Stimulated activated naive CD4-positive, alpha-beta T cell (primary cell): Measurements from ENCODE around the gene BCAR3.

Source experiments
- DNase-seq, 6 experiments: peaks; one replicate each; lab custom pipeline; 2025; lab: John Stamatoyannopoulos, UW

The BCAR3 gene

DNA sequence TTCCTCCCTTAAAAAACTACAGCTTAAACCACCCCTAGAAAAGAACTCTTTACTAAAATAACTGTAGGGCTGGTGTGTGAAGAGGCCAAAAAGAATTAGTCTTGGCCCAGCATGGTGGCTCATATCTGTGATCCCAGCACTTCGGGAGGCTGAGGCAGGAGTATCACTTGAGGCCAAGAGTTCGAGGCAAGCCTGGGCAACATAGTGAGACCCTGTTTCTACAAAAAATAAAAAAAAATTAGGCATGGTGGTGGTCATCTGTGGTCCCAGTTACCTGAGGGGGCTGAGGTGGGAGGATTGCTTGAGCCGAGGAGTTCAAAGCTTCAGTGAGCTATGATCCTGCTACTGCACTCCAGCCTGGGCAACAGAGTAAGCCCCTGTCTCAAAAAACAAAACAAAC lies 44.9 kb downstream of the BCAR3 start:
- DNase-seq, result no peak

DNA sequence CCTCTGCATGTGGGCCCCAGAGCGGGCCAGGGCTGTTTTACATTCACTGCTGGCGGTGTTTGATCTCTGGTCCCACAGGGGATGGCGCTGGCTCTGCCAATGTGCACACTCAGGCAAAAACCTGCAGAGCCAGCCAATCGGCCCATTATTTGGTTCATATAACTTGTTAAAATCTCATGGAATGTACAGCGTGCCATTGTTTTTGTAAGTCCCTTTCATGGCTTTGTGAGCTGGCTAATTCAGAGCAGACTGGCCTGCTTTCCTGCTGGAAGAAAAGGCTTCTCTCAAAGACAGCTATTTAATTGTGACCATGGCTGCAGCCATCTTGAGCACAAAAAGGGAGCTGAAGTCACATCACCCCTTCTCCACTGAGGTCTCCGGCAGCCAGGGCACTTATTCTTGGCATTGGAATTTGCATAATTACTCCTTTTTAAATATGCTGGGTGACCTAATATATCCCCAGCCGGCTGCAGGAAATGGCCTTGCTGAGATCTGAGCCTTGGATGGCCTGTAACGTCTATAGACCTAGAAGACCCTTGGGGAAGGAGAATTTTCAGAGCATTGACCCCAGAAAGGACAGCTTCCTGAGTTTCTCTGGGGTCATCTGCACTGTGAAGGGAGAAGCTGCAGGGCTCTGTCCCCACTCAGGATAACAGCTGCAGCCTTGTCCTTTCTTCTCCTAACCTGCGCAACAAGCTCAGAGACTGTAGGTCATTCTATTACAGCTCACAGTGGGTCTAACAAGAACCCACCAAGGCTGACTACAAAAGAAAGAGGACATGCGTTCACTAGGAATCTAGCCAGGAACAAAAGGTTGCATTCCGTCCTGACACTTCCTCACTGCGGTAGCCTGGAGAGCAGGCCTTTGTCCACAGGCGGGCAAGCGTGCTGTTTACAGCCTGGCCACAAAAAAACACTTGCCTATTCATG lies 45.8 kb downstream of the BCAR3 start:
- DNase-seq, result no peak

DNA sequence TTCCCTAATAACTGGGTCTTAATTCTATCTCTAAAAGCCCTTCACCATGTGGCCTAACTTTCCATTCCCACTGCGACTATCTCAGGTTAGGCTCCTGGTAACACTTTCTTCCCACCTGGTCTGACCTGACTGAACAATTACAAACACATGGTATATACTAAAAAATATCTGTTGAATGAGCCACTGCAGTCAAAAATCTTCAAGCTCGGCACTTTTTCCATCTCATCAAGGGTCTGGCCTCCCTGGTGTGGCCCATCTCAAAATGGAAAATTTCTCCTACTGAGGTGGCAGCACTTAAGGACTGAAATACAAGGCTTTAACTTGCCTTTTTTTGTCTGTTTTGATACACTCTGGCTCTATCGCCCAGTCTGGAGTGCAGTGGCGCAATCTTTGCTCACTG lies 48.3 kb downstream of the BCAR3 start:
- no peak for DNase-seq

DNA sequence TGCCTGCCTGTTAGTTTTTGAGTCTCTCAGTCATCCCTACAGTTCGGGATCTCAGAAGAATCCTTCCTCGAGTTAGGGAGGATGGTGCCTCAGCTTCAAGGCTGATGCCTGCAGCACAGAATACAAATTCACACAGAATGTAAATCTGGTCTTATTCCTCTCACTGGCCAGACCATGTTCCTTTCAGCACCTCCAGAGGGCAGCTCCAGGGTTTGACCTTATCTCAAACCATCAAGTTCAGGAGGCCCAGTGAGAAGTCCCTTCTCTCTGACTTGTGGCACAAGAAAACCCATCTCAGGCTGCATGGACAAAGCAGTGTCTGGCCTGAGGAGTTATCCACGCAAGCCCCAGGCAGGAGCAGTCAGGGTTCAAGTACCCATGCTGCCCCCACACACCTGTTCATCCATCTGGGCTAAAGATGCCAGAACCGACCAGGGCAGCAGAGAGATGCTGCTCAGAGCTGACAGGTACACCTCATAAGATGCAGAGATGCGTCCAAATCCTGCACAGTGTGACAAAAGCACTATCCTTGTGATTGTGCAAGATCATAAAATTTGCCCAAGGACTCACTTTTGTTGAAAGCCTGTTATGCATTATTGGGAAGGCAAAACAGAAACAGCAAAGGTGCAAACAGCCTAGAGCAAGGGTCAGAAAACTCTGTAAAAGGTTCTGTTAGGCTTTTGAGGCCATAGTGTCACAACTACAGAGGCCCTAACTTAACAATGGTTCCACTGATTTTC lies 49.8 kb downstream of the BCAR3 start:
- no peak for DNase-seq

DNA sequence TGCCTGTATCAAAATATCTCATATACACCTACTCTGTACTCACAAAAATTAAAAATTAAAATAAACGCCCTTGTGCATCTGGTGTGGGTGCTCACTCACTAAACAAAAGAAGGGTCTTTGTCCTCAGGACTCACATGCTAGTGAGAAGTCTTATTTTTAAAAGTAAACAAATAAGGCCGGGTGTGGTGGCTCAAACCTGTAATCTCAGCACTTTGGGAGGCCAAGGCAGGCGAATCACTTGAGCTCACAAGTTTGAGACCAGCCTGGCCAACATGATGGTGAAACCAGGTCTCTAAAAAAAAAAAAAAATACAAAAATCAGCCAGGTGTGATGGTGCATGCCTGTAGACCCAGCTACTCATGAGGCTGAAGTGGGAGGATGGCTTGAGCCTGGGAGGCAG lies 51.5 kb downstream of the BCAR3 start:
- no peak for DNase-seq

DNA sequence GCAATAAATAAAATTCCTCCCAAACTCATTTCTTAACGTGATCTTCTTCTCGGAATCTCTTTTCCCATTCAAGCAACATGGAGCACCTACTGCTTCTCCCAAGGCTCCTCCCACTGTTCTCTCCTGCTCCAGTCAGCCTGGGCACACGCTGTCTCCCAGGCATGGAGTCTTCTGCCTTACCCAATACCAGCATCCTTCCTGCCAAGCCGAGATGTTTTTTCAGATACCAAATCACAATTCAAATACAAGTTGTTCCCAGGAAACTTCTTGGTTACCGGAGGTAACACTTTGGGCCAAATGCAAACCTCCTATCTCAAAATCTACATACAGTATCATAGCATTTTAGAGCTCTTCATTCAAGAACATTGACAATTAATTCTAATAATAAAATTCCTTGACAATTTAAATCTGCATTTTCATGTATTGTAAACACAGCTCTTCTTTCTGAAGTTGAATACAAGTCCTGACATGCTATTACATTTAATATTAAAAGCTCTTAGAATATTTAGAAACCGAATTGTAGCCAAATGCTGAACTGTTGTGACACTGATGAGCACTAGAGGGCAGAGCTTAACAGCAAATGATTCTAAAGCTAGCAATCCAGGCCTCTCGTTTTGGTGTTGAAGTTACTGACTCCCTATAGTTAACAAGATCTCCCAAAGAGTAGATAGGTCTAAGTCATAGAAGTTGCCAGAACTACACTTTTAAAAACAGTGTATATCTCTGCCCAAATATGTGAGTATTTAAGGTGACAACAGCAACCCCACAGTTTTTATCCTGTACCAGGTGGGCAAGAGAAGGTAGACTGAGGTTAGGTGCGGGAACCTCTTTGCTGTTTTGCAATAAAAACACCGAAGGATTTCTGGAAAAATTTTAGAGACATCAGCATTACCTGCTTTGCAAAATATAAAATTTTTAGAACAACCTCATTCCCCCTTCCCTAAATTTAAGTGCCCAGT lies 52.3 kb downstream of the BCAR3 start:
- peak in 4 of 6 experiments; percentile 33 to 67 (median 48) for DNase-seq

DNA sequence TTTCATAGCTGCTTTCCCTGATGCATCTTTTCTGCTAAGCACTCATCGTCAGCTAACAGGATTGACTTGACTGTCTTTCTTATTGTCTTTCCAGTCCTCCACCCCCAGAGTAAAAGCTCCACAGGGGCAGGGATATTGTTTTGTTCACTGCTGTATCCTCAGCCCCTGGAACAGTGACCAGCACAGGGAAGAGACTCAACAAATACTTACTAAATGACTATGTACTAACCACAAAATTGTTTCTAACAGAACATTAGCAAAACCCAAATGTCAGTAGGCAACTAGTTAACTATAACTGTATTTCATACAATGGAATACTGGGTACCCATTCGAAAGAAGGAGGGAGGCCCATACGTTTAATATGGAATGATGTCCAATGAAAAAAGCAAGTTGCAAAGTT lies 53.0 kb downstream of the BCAR3 start:
- DNase-seq, result no peak

DNA sequence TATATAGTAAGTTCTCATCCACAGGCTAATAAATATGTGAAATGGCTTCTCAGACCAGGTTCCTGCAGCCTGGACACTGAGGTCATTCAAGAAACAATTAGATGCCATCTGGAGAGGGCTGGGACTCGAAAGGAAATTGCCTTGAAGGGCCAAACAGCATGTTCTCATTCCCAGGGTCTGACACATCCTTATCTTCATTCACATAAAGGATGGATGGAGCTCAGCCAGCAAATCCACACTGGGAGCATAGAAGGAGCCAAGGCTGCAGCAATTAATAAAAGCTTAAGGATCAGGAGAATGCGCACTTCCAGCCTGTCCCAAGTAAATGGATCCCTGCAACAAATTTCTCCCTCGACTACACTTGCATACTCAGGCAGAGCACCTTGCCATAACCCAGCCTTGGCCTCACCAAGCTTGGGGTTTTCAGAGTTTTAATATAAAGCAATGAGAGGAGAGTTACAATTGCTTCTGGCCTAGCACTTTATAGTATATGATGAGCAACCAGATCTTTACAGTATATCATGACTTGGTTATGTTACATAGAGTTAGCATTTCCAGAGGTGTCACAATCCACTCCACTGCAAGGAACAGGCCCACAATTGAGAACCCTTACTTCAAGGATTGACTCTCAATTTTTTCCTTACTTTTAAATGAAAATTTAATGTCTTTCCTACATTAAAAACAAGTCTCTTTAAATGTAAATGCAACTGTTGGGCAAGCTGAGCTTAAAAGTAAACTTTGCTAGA lies 55.9 kb downstream of the BCAR3 start:
- DNase-seq, result no peak

DNA sequence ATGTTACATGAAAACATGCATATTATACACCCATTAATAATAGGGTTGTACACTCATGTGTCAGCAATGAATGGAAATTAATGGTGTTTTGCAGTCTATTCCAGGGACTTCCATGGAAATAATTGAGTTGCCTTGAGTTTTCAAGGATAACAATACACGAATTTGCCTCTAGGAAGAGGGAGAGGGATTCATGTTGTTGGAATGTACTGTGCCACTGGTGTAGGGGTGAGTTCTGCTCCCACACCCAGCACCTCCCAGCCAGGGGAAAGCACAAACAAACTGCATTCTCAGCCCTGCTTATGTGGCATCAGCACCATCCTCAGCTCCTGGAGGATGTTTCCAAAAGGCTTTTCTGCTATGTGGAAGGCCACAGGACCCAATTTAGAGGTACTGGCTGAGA lies 57.8 kb downstream of the BCAR3 start:
- DNase-seq, result no peak

DNA sequence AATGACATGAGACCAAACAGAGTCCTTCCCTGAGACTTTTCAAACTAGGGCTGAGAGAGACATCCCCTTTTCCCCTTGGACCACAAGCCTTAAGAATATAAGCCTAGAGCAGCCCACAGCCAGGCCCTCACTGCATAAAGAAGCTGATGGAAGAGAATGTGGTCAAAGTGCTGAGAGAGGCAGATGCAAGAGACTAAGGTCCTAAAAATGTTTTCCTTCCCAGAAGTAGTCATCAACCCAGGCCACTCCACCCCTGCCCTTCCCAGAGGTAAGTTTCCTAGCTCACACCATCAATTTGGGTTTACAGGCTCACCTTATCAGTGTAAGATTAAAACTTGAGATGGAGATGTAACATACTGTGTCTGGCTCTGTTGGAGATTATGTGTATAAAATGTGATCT lies 58.2 kb downstream of the BCAR3 start:
- DNase-seq, result no peak

DNA sequence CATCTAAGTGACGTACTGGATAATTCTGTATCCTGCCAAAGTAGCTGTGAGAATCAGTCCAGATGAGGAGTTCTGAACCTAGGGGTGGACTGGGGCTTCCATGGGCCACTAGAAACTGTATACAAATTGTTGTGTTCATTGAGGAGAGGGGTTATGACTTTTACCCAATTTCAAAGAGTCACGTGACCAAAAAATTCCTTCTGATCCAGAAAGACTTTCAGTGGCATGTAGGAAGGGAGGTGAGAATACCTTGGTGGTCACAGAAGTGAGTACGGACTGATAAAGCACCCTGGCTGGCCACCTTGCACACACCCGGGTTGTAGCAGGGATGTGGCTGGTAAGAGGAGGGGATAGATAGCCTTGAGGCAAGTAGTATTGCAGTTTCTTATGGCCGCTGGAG lies 60.4 kb downstream of the BCAR3 start:
- DNase-seq, result no peak

DNA sequence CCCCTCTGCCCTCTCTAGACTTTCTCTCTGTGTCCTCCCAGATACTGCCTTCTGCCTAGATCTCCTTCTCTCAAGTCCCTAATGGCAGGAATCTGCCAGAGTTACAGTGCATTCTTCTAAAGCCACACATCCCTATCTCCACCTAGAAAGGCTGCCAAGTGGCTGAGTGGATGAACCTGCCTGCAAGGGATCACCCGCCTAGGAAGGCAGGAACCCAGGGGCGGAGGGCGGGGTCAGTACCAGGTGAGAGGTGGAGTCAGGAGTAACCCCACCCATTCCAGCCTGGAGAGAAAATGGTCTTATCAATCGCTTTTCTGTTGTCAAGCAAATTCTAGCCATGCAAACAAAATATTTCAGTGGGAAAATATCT lies 60.8 kb downstream of the BCAR3 start:
- DNase-seq, result no peak

DNA sequence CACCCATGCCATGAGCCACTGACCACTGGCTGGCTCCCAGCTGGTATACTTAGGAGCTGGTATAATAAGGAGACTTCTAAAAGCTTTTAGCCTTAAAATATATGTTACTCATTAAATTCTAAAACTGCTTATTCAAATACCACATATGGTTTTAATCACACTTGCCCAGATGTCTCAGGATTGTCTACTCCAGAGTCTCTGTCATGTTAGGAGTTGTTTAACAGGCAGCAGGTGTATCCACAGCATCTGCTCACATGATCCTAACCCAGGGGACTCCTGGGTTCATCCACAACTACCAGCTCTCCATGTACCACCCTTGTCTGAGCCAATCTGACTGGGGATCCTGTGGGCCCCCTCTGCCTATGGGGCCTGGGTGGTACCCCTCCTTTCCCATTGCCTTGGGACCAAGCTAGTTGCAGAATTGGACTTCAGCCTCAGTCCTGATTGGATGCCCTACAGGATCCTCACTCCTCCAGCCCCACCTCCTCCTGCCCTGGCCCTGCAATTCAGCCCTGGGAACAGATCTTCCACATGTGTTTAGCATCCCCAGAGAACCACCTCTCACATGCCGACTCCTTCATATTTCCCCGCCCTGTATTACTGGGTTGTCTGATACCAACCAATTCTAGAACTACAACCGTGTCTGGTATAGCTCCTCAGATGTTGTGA lies 61.3 kb downstream of the BCAR3 start:
- no peak for DNase-seq

DNA sequence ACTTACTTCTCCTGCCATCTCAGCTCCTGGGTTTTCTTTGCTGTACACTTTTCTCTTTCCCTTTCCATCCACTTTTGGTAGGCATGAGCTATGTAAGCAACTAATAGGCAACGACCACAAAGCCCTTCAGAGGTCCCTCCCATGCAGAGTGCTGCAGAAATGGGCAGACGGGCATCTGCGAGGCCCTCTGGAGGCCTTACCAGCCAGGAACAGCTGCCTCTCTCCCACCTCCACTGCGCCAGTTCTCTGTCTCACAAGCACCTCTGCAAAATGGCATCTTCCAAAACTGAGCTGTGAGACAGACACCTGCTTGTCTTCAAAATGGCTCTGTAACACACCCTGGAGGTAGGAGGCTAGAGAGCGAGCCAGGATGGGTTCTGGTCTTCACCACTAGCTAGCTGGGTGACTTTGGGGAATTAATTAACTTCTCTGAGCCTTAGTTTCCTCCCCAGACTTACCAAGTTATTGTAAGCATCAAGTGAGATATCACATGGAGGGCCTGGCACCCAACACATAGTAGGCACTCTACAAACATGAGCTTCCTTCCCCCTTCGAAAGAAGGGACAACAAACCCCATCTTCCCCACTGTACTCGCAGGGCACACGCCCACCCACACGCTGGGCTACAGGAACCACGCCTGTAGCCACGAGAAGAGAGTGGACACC lies 62.0 kb downstream of the BCAR3 start:
- no peak for DNase-seq

DNA sequence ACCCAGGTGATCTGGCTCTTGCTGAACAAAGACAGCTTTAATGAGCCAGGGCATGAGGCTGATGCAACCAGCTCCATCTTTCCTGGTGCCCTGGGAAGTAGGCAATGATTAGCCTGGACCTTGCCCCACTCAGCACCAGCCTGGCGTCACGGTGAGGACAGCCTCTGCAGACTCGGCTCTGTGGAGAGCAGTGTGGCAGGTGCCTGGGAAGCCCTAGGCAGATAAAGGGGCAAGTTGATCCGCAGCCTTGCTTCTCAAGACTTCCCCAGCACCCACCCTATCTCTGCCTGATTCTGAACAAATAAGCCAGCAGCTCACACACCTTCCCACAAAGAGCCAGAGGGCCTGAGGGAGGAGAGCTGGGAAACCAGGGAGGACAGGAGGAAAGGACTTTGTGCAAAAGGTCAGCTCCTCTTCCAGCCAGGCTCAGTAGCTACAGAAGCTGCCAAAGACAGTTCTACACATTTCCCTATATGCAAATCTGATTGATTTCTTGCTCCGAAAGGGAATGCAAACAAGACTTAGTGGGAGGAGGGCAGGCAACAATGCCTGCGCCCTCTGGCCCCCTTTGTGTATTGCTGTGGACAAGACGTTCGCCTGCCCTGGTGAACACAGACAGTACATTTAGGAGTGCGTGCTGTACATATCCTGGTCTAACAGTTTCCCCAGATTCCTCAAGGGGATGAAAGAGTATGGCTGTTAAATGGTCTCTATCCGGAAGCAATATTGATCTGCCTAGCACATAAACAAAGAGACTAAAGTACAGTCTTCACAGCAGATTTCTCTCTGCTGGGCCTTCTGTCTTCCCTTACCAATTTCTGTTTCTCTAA lies 63.8 kb downstream of the BCAR3 start:
- no peak for DNase-seq

DNA sequence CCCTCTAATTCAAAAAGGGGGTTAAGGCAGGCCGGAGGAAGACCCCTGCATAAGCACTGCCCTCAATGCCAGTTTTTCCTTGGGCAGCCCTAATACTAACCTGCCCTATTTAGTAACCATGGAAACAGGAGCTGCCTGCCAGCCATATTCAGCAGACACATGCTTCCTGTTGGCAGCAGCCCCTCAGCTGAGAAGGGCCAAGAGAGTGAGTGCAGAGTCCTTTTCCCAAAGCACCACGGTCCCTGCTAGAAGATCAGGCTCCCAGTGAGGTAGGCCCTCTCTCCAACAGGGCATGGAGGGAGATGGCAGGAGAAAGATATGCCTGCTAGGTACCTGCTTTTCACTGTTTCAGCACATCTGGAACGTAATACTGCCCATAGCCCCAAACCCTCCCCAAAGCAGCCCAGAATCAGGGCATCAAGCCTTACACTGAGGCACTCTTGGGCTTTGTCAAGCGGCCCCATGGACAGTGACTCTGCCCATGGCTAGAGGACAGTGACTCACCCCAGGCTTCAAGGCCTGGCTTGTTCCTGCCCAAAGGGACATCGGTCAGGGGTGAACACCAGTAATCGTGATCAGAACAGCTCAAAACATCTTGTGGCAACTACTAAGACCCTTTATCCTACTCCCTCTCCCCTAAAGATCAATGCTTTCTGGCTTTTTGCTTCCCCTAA lies 64.5 kb downstream of the BCAR3 start:
- DNase-seq, result no peak

DNA sequence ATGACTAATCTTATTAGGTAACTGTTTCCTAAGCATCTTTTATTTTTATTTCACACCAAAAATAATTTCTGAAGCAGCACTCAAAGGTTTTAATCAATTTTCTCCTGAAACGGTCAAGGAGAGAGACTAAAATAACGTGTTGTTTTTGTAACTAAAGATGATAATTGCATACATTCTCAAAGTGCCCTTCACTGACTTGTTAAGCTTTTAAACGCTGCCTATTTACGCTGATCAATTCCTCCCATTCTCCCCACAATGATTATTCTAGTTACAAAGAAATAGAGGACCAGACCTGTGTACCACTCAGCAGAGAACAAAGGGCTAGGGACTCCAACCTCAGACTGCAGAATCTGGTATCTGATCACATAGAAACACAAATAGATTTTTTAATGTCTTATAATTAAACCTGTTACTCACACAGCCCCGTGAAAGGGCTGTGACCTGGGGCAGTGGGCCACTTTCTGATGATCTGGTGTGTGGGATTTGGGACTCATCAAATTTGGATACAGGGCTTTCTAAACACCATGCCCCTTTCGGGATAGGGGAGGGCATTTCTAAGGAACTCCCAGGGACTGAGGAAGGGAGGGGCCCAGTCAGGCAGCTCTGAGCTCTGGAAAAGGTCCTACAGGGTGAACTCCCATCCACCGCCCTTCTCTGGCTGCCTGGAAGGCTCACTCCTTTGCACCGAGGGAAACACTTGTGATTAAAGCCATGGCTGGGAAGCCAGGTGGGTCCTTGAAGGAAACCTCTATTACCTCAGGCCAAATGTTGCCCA lies 65.2 kb downstream of the BCAR3 start:
- no peak for DNase-seq

DNA sequence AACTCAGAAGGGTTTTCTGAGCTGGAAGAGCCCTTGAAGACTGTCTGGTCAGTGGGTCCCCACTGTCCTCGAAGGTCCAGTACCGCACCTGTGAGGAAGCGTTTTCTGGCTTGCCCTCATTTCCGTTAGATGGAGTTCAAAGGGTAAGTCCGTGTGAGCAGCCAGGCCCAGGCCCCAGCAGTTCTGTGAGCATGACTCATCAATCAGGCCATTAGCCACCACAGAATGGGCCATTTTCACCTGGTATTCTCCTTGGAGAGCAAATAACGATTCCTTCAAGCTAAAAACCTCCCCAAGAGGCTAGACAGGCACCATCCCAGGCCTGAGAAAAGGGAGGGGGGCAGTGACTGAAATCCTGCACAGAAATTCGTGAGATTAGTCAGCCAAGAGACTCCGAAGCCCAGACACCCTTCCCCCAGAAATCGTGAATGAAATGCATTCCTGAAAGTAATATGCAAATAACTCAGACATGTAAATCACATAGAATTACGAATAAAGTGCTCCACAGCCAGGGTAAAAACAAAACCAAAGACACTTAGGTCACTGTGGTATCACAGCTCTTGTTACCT lies 66.0 kb downstream of the BCAR3 start:
- no peak for DNase-seq
